ENCODE measurements around the gene EEF2KMT. TPM values are rescaled to one million over a fixed set of nuclear protein-coding genes. Genes with fewer than 3 reads are reported as not detected.
"Not testable (repeated sequence)": the region's sequence is repeated elsewhere in the genome, so short reads cannot be mapped to it uniquely, and the experiment has no call there.

EEF2KMT gene
- total RNA-seq, 2 donors from 2014 or later = 4.4 to 6.0 TPM

GRCh38 chr16:5088086-5088790 lies 9.4 kb downstream of the EEF2KMT start:
- not testable (repeated sequence) for DNase-seq; H3K27ac Mint-ChIP-seq; ATAC-seq; H3K9me3 ChIP-seq (ENCODE audit: control insufficient read depth, low read length, poor library complexity, severe bottlenecking); H3K4me1 Mint-ChIP-seq; H3K36me3 Mint-ChIP-seq (ENCODE audit: low read depth); H3K27me3 Mint-ChIP-seq
- H3K4me3 Mint-ChIP-seq = peak overlapping the region; percentile 2

- H3K4me1 Mint-ChIP-seq; H3K9me3 ChIP-seq (ENCODE audit: control insufficient read depth, low read length, poor library complexity, severe bottlenecking); H3K27ac Mint-ChIP-seq; H3K27me3 Mint-ChIP-seq; DNase-seq; H3K4me3 Mint-ChIP-seq; ATAC-seq; H3K36me3 Mint-ChIP-seq (ENCODE audit: low read depth): not testable (repeated sequence)
Measured at GRCh38 chr16:5085716-5086115, 11.9 kb downstream of the EEF2KMT start.

GRCh38 chr16:5084802-5085201 lies 12.8 kb downstream of the EEF2KMT start:
- not testable (repeated sequence) for H3K9me3 ChIP-seq (ENCODE audit: control insufficient read depth, low read length, poor library complexity, severe bottlenecking); H3K4me1 Mint-ChIP-seq; H3K27ac Mint-ChIP-seq; H3K4me3 Mint-ChIP-seq; ATAC-seq; H3K36me3 Mint-ChIP-seq (ENCODE audit: low read depth); H3K27me3 Mint-ChIP-seq
- peak; percentile 22 to 51 (median 30) for DNase-seq

- not testable (repeated sequence) for DNase-seq; ATAC-seq; H3K27me3 Mint-ChIP-seq; H3K9me3 ChIP-seq (ENCODE audit: control insufficient read depth, low read length, poor library complexity, severe bottlenecking); H3K36me3 Mint-ChIP-seq (ENCODE audit: low read depth); H3K4me1 Mint-ChIP-seq; H3K4me3 Mint-ChIP-seq
- H3K27ac Mint-ChIP-seq = peak overlapping the region; percentile 68
Measured at GRCh38 chr16:5084099-5084731, 13.4 kb downstream of the EEF2KMT start.

GRCh38 chr16:5083646-5084045 lies 13.9 kb downstream of the EEF2KMT start:
- not testable (repeated sequence) for H3K27me3 Mint-ChIP-seq; DNase-seq; H3K4me1 Mint-ChIP-seq; H3K9me3 ChIP-seq (ENCODE audit: control insufficient read depth, low read length, poor library complexity, severe bottlenecking); H3K36me3 Mint-ChIP-seq (ENCODE audit: low read depth); H3K4me3 Mint-ChIP-seq; ATAC-seq
- H3K27ac Mint-ChIP-seq = peak overlapping the region; percentile 68

GRCh38 chr16:5080996-5081395 lies 16.6 kb downstream of the EEF2KMT start:
- not testable (repeated sequence) for H3K36me3 Mint-ChIP-seq (ENCODE audit: low read depth); H3K27me3 Mint-ChIP-seq; H3K4me3 Mint-ChIP-seq; ATAC-seq; H3K4me1 Mint-ChIP-seq; DNase-seq; H3K9me3 ChIP-seq (ENCODE audit: control insufficient read depth, low read length, poor library complexity, severe bottlenecking); H3K27ac Mint-ChIP-seq

GRCh38 chr16:5080461-5080860 lies 17.1 kb downstream of the EEF2KMT start:
- H3K4me3 Mint-ChIP-seq; H3K9me3 ChIP-seq (ENCODE audit: control insufficient read depth, low read length, poor library complexity, severe bottlenecking); H3K27me3 Mint-ChIP-seq; DNase-seq; ATAC-seq; H3K36me3 Mint-ChIP-seq (ENCODE audit: low read depth); H3K4me1 Mint-ChIP-seq: not testable (repeated sequence)
- peak overlapping the region; percentile 53 for H3K27ac Mint-ChIP-seq

- peaks cover 4% of the 10 kb centered on the region for H3K36me3 Mint-ChIP-seq (ENCODE audit: low read depth)
- no peak for ATAC-seq
- no peaks in the 10 kb centered on the region for H3K27me3 Mint-ChIP-seq
- DNase-seq = no peak
- H3K27ac Mint-ChIP-seq = no peak overlapping the region
- no peak overlapping the region for H3K4me3 Mint-ChIP-seq
- no peaks in the 10 kb centered on the region for H3K4me1 Mint-ChIP-seq
- H3K9me3 ChIP-seq (ENCODE audit: control insufficient read depth, low read length, poor library complexity, severe bottlenecking) = no peaks in the 10 kb centered on the region
Measured at GRCh38 chr16:5078626-5079025, 19.0 kb downstream of the EEF2KMT start.

- Mint-ChIP-seq H3K4me1 (peaks cover 7% of the 10 kb centered on the region), H3K27me3 (no peaks in the 10 kb centered on the region), H3K36me3 (ENCODE audit: low read depth) (peaks cover 4% of the 10 kb centered on the region), H3K4me3 (no peak overlapping the region), H3K27ac (no peak overlapping the region)
- no peak for DNase-seq
- ATAC-seq = no peak
- H3K9me3 ChIP-seq (ENCODE audit: control insufficient read depth, low read length, poor library complexity, severe bottlenecking) = no peaks in the 10 kb centered on the region
Measured at GRCh38 chr16:5077304-5077703, 20.3 kb downstream of the EEF2KMT start.

GRCh38 chr16:5075637-5076036 lies 22.0 kb downstream of the EEF2KMT start:
- ATAC-seq = no peak
- H3K36me3 Mint-ChIP-seq (ENCODE audit: low read depth) = peaks cover 4% of the 10 kb centered on the region
- no peaks in the 10 kb centered on the region for H3K27me3 Mint-ChIP-seq
- H3K4me1 Mint-ChIP-seq = peaks cover 16% of the 10 kb centered on the region
- DNase-seq = no peak
- no peak overlapping the region for H3K4me3 Mint-ChIP-seq
- no peaks in the 10 kb centered on the region for H3K9me3 ChIP-seq (ENCODE audit: control insufficient read depth, low read length, poor library complexity, severe bottlenecking)
- no peak overlapping the region for H3K27ac Mint-ChIP-seq

GRCh38 chr16:5073771-5074170 lies 23.8 kb downstream of the EEF2KMT start:
- H3K27ac Mint-ChIP-seq, H3K27me3 Mint-ChIP-seq: not testable (repeated sequence)

GRCh38 chr16:5073279-5073629 lies 24.3 kb downstream of the EEF2KMT start:
- H3K27me3 Mint-ChIP-seq = no peaks in the 10 kb centered on the region
- peak overlapping the region; percentile 96 for H3K4me3 Mint-ChIP-seq
- peaks cover 16% of the 10 kb centered on the region for H3K4me1 Mint-ChIP-seq
- no peak for DNase-seq
- peaks cover 4% of the 10 kb centered on the region for H3K36me3 Mint-ChIP-seq (ENCODE audit: low read depth)
- no peak overlapping the region for H3K27ac Mint-ChIP-seq
- no peak for ATAC-seq
- H3K9me3 ChIP-seq (ENCODE audit: control insufficient read depth, low read length, poor library complexity, severe bottlenecking) = no peaks in the 10 kb centered on the region

More at GRCh38 chr16:5073771-5074170, 23.8 kb downstream of the EEF2KMT start:
- H3K36me3 Mint-ChIP-seq (ENCODE audit: low read depth); DNase-seq; H3K4me3 Mint-ChIP-seq; ATAC-seq; H3K9me3 ChIP-seq (ENCODE audit: control insufficient read depth, low read length, poor library complexity, severe bottlenecking): not testable (repeated sequence)
- peaks cover 16% of the 10 kb centered on the region for H3K4me1 Mint-ChIP-seq

GRCh38 chr16:5072334-5073278 lies 25.0 kb downstream of the EEF2KMT start:
- H3K4me1 Mint-ChIP-seq = peaks cover 16% of the 10 kb centered on the region
- DNase-seq = no peak
- H3K27ac Mint-ChIP-seq = peak overlapping the region; percentile 97
- H3K27me3 Mint-ChIP-seq = no peaks in the 10 kb centered on the region
- no peaks in the 10 kb centered on the region for H3K9me3 ChIP-seq (ENCODE audit: control insufficient read depth, low read length, poor library complexity, severe bottlenecking)
- peaks cover 4% of the 10 kb centered on the region for H3K36me3 Mint-ChIP-seq (ENCODE audit: low read depth)
- no peak for ATAC-seq
- peak overlapping the region; percentile 96 for H3K4me3 Mint-ChIP-seq

Data from T-helper 17 cell (primary cell).